HepG2 (cell line): ENCODE measurements around the gene TKTL1. TPM values are rescaled to one million over a fixed set of nuclear protein-coding genes. Genes with fewer than 3 reads are reported as not detected.

Experiments
- ATAC-seq: fragments of 200-7000 bp; cut with Tn5 transposase; 3 replicates; pipeline ENCODE4 v1.9.1; 2020; ENCODE audit warnings: mild to moderate bottlenecking, moderate library complexity
- BruUV-seq: library from RNA; stranded (reverse); fragments of 400-500 nt; replicated peaks from 2 replicates; lab custom pipeline; 2021; lab: Mats Ljungman, UMichigan
- CTCF ChIA-PET: fragments of 300-600 bp; formaldehyde crosslinking; extraction: SDS; loops from one replicate; lab custom pipeline; 2021; ENCODE audit warnings: low total read pairs, inconsistent platforms, low intra/inter-chr PET ratio; lab: Yijun Ruan, JAX
- POLR2A ChIA-PET: fragments of 350-600 bp; sonication (Branson Sonifier 250); formaldehyde crosslinking; loops from one replicate; lab custom pipeline; 2020; ENCODE audit warnings: antibody characterized with exemption, inconsistent platforms; lab: Yijun Ruan, JAX
- DNase-seq: peaks from one replicate; pipeline ENCODE4 v3.0.0-alpha.2; 2015; ENCODE audit warnings: low spot score
- FAIRE-seq: peaks from 3 replicates; lab custom pipeline; 2011; peaks lifted over from hg19 to GRCh38; lab: Jason Lieb, UNC
- H2AFZ ChIP-seq: one replicate; pipeline ENCODE4 v1.6.1; 2011; ENCODE audit warnings: low read length, inconsistent platforms
- H3K27ac ChIP-seq: fragments of 300-600 bp; 3 replicates; pipeline ENCODE4 v1.8.0; 2011; ENCODE audit warnings: mixed run types, mild to moderate bottlenecking, mixed read lengths, low read length, inconsistent platforms; ENCODE audit not compliant: insufficient read depth; ENCODE audit errors: extremely low read length
- H3K27me3 ChIP-seq, 2 experiments: fragments of 200-600 bp in 1 of 2; 2 replicates in 1 of 2; 3 replicates in 1 of 2; pipeline versions ENCODE4 v1.6.0 to v1.8.0; 2011; ENCODE audit warnings: low read length in 2 of 2, mild to moderate bottlenecking in 2 of 2, moderate library complexity in 2 of 2, inconsistent platforms in 1 of 2; ENCODE audit not compliant: insufficient read depth in 2 of 2, control insufficient read depth in 1 of 2
- H3K36me3 ChIP-seq, 2 experiments: fragments of 200-600 bp in 1 of 2; replicated peaks in 1 of 2; 2 replicates in 1 of 2; 3 replicates in 1 of 2; pipeline versions ENCODE4 v1.5.1 to v1.8.0; 2011; ENCODE audit warnings: low read length in 2 of 2, inconsistent platforms in 1 of 2; ENCODE audit not compliant: insufficient read depth in 2 of 2, control insufficient read depth in 1 of 2
- H3K4me1 ChIP-seq: 2 replicates; pipeline ENCODE4 v1.5.1; 2012; ENCODE audit warnings: low read length, inconsistent platforms; ENCODE audit not compliant: insufficient read depth
- H3K4me2 ChIP-seq: 2 replicates; pipeline ENCODE4 v1.6.0; 2011; ENCODE audit warnings: low read depth, low read length, inconsistent platforms
- H3K4me3 ChIP-seq, 3 experiments: fragments of 200-600 bp in 1 of 3; sonication (generic), shearing (Covaris generic) in 1 of 3; replicated peaks in 1 of 3; 2 replicates each; pipeline ENCODE4 v1.5.1; 2011 to 2016; ENCODE audit warnings: low read length in 3 of 3, inconsistent platforms in 2 of 3, low read depth in 2 of 3, mild to moderate bottlenecking in 2 of 3, control low read depth in 1 of 3, mixed read lengths in 1 of 3; ENCODE audit not compliant: insufficient read depth in 1 of 3
- H3K79me2 ChIP-seq: one replicate; pipeline ENCODE4 v1.6.1; 2011; ENCODE audit warnings: low read length, inconsistent platforms; ENCODE audit not compliant: insufficient read depth
- H3K9ac ChIP-seq: 2 replicates; pipeline ENCODE4 v1.6.0; 2011; ENCODE audit warnings: mild to moderate bottlenecking, low read depth, low read length, inconsistent platforms; ENCODE audit not compliant: insufficient read depth
- H3K9me3 ChIP-seq: 2 replicates; pipeline ENCODE4 v1.5.1; 2012; ENCODE audit warnings: mild to moderate bottlenecking, low read length
- H4K20me1 ChIP-seq: 2 replicates; pipeline ENCODE4 v1.6.0; 2011; ENCODE audit warnings: inconsistent platforms, mild to moderate bottlenecking, low read length, moderate library complexity; ENCODE audit not compliant: insufficient read depth
- HNRNPUL1 ChIP-seq: fragments of 200-400 bp; formaldehyde crosslinking; IDR thresholded peaks from 2 replicates; pipeline ENCODE4 v1.6.1; 2017; ENCODE audit warnings: low read depth, mild to moderate bottlenecking, low read length, moderate library complexity
- RBFOX2 ChIP-seq: fragments of 200-400 bp; formaldehyde crosslinking; IDR thresholded peaks from 2 replicates; pipeline ENCODE4 v1.6.1; 2017; ENCODE audit warnings: low read depth, mild to moderate bottlenecking, low read length
- ZSCAN20 ChIP-seq: sonication (generic); formaldehyde crosslinking; IDR thresholded peaks from 2 replicates; pipeline ENCODE4 v1.4.0; 2020; ENCODE audit warnings: missing genetic modification reagents, mild to moderate bottlenecking, borderline replicate concordance
- WGBS: methylation state at CpG from one replicate; pipeline ENCODE4 v1.1.6; 2017; ENCODE audit warnings: low lambda C conversion rate; 5-methylcytosine and 5-hydroxymethylcytosine counted together
- in situ Hi-C: cut with HindIII; loops from 2 replicates; pipeline ENCODE4 v1.10.0; 2017; ENCODE audit warnings: low pct_unique_long_range_greater_than_20kb; ENCODE audit not compliant: extremely low pct_ligation_motif_present
- intact Hi-C: fragments of 100-400 bp; cut with micrococcal nuclease; formaldehyde crosslinking; loops from one replicate; pipeline ENCODE4 v1.10.0; 2022; ENCODE audit not compliant: unreplicated experiment
- polyA plus RNA-seq, 8 experiments: library from polyadenylated mRNA; depleted of rRNA in 3 of 8; stranded (reverse) in 7 of 8; unstranded in 1 of 8; fragments of >200 nt; fragmentation: Illumina TruSeq in 4 of 8; extraction: Trizol in 4 of 8; gene quantifications; 2 replicates each; pipeline versions ENCODE4 v1.2.1 to v1.2.3, GENCODE V29; 2011 to 2016; ENCODE audit warnings: low read depth in 4 of 8, missing spikeins in 1 of 8, mixed read lengths in 1 of 8; ENCODE audit not compliant: insufficient read depth in 1 of 8
- total RNA-seq, 5 experiments: library from RNA; depleted of rRNA; stranded (reverse); fragments of >200 nt; fragmentation: Illumina TruSeq; extraction: Trizol; gene quantifications; 2 replicates each; pipeline ENCODE4 v1.2.3, GENCODE V29; 2016; ENCODE audit warnings: low read depth in 1 of 5

The TKTL1 gene
- total and polyA plus RNA-seq, 2 of the 13 experiments (the other 11 are each of a cell fraction or from before 2014, with no cell fraction given) = not detected

- TF ChIP-seq HNRNPUL1 = no peak
Measured at GRCh38 chrX:154366666-154367055, 71.1 kb downstream of the TKTL1 start (continued).

GRCh38 chrX:154367474-154368308, 72.1 kb downstream of the TKTL1 start:
- Histone ChIP-seq H3K4me2 (no peak overlapping the region), H3K27ac (no peak overlapping the region), H3K4me1 (peaks cover 22% of the 10 kb centered on the region), H3K79me2 (peaks cover 22% of the 10 kb centered on the region), H3K9me3 (no peaks in the 10 kb centered on the region), H3K4me3 (no peak overlapping the region), H2AFZ (no peak overlapping the region), H3K36me3 (peaks cover 11 to 25% of the 10 kb centered on the region in 2 experiments; a peak in 4 of 5 replicates), H3K9ac (no peak overlapping the region), H3K27me3 (no peaks in the 10 kb centered on the region), H4K20me1 (peaks cover 7% of the 10 kb centered on the region; the same call in 1 of the 2 replicates)
- intact Hi-C loops = no loop called here
- FAIRE-seq (no peak), ATAC-seq (no peak), DNase-seq (no peak)
- no TSS peak for BruUV-seq
- POLR2A ChIA-PET = no interaction called here
- 100% methylated on average over 9 of the region's 31 CpGs for WGBS
- TF ChIP-seq RBFOX2 (peak; percentile 43), ZSCAN20 (CRISPR knock-in tag) (no peak)
- TF ChIP-seq, all 625 proteins: peak for 1
- CTCF ChIA-PET = no interaction called here
- in situ Hi-C loops = no loop called here
